HCT116 (cell line): Measurements from ENCODE around the gene LRRC46.

Experiments used
- POLR2A ChIP-seq: IDR thresholded peaks from 2 replicates; pipeline ENCODE4 v1.7.0; 2011; ENCODE audit warnings: borderline replicate concordance; ENCODE audit not compliant: insufficient read depth, insufficient read length; ENCODE audit errors: extremely low read depth
- SP1 ChIP-seq: IDR thresholded peaks from 2 replicates; pipeline ENCODE4 v1.6.1; 2012; ENCODE audit warnings: low read depth
- TF ChIP-seq, protein P1 (sequence below), 3 experiments: fragments of 200-600 bp in 1 of 3; sonication (generic) in 1 of 3; IDR thresholded peaks in 2 of 3; conservative IDR thresholded peaks in 1 of 3; 2 replicates each; pipeline ENCODE4 v1.5.1; 2012 to 2017; ENCODE audit warnings: low read depth in 2 of 3, low read length in 2 of 3, antibody characterized with exemption in 1 of 3, borderline replicate concordance in 1 of 3, control low read depth in 1 of 3, mild to moderate bottlenecking in 1 of 3, mixed read lengths in 1 of 3, mixed run types in 1 of 3, moderate library complexity in 1 of 3; ENCODE audit not compliant: insufficient read depth in 1 of 3

GRCh38 chr17:47844814-47845715 lies 13.6 kb downstream of the LRRC46 start:
- no peak for TF ChIP-seq POLR2A
- TF ChIP-seq, protein P1, sequence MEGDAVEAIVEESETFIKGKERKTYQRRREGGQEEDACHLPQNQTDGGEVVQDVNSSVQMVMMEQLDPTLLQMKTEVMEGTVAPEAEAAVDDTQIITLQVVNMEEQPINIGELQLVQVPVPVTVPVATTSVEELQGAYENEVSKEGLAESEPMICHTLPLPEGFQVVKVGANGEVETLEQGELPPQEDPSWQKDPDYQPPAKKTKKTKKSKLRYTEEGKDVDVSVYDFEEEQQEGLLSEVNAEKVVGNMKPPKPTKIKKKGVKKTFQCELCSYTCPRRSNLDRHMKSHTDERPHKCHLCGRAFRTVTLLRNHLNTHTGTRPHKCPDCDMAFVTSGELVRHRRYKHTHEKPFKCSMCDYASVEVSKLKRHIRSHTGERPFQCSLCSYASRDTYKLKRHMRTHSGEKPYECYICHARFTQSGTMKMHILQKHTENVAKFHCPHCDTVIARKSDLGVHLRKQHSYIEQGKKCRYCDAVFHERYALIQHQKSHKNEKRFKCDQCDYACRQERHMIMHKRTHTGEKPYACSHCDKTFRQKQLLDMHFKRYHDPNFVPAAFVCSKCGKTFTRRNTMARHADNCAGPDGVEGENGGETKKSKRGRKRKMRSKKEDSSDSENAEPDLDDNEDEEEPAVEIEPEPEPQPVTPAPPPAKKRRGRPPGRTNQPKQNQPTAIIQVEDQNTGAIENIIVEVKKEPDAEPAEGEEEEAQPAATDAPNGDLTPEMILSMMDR (IDR thresholded peaks at IDR 0.05 in 2 of 3, conservative IDR thresholded peaks at IDR 0.05 in 1 of 3; ENCODE audit: borderline replicate concordance in 1 of 3, insufficient read depth in 1 of 3, low read depth in 2 of 3, low read length in 2 of 3), result peak in 2 of 3 experiments; percentile 36 to 60; a peak in 5 of 6 replicates
- TF ChIP-seq SP1, result no peak
